Ramos (cell line): ENCODE data around the gene CLEC16A.

Source experiments
- in situ Hi-C: fragments of 300-500 bp; cut with MboI; formaldehyde crosslinking; loops from one replicate; pipeline ENCODE4 v1.14.3; 2022; ENCODE audit warnings: low sequenced_read_pairs; ENCODE audit not compliant: unreplicated experiment

Gene CLEC16A

GRCh38 chr16:11121914-11122692 is 177.7 kb downstream of the CLEC16A start:
- in situ Hi-C loops: no loop called here

GRCh38 chr16:11123666-11124065 is 179.3 kb downstream of the CLEC16A start:
- in situ Hi-C loops: no loop called here

GRCh38 chr16:11125936-11126335 is 181.6 kb downstream of the CLEC16A start:
- in situ Hi-C loops: no loop called here

- in situ Hi-C loops: no loop called here
Observed at GRCh38 chr16:11126399-11127054, 182.2 kb downstream of the CLEC16A start.

GRCh38 chr16:11127610-11128195 is 183.3 kb downstream of the CLEC16A start:
- in situ Hi-C loops: no loop called here

GRCh38 chr16:11128211-11129141 is 184.1 kb downstream of the CLEC16A start:
- in situ Hi-C loops: no loop called here

- in situ Hi-C loops: no loop called here
Observed at GRCh38 chr16:11129378-11129781, 185.0 kb downstream of the CLEC16A start.

GRCh38 chr16:11130978-11131665 is 186.8 kb downstream of the CLEC16A start:
- in situ Hi-C loops: no loop called here

- in situ Hi-C loops: no loop called here
Observed at GRCh38 chr16:11131706-11132105, 187.3 kb downstream of the CLEC16A start.

GRCh38 chr16:11133344-11133943 is 189.1 kb downstream of the CLEC16A start:
- in situ Hi-C loops: no loop called here

GRCh38 chr16:11134722-11135463 is 190.5 kb downstream of the CLEC16A start:
- in situ Hi-C loops: no loop called here

- in situ Hi-C loops: no loop called here
Observed at GRCh38 chr16:11135464-11135973, 191.2 kb downstream of the CLEC16A start.

- in situ Hi-C loops: no loop called here
Observed at GRCh38 chr16:11136600-11136999, 192.2 kb downstream of the CLEC16A start.

GRCh38 chr16:11138022-11138768 is 193.8 kb downstream of the CLEC16A start:
- in situ Hi-C loops: no loop called here

- in situ Hi-C loops: no loop called here
Observed at GRCh38 chr16:11138769-11139325, 194.5 kb downstream of the CLEC16A start.

GRCh38 chr16:11139326-11140097 is 195.1 kb downstream of the CLEC16A start:
- in situ Hi-C loops: no loop called here

- in situ Hi-C loops: no loop called here
Observed at GRCh38 chr16:11140098-11140375, 195.7 kb downstream of the CLEC16A start.
